SK-N-MC (cell line): ENCODE data around the gene HCFC1.

ENCODE experiments used
- FOXP2 ChIP-seq: optimal IDR thresholded peaks from 2 replicates; pipeline ENCODE3; 2011; ENCODE audit warnings: mild to moderate bottlenecking, moderate library complexity; ENCODE audit not compliant: insufficient read depth; ENCODE audit errors: extremely low read length, control extremely low read depth
- POLR2AphosphoS5 ChIP-seq: IDR thresholded peaks from 2 replicates; pipeline ENCODE4 v1.6.1; 2012; ENCODE audit warnings: mild to moderate bottlenecking, low read depth, low read length, borderline replicate concordance

DNA sequence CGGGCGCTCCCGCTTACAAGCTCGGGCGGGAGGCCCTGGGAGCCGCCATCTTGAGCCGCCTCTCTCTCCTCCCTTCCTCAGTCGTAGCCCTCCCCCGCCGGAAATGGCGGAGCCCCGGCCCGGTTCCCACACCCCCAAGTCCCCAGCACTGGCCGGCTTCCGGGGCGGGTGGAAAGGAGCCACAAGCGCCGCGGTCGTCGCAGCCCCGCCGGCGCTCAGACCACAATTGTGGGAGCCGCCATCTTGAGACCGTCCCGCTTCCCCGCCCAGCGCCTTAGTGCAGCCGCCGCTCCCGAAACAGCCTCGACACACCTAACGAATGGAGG is 531 bp downstream of the HCFC1 start:
- TF ChIP-seq POLR2AphosphoS5 (no peak), FOXP2 (no peak)
